ENCODE data around the gene LRCH1.

DNA sequence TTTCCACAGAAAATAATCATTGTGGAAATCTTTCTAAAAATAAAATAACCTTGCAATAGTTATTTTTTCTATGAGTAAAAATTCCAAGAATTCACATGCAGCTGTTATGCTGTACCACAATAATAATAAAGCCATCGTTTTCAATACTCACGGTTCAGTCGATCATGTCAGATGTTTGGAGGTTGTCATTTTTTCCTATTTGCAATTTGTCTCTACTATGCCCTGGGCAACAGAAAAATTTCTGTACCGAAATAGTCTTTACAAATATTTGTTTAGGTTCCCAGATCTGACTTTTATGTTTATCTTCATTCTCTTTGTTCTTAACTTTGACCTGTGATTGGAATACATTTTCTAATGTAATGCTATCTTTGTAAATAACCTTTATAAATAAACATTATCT, 164.3 kb downstream of the LRCH1 start:
- TF ChIP-seq CTCF (conservative IDR thresholded peaks at IDR 0.05; ENCODE audit: low read depth in 2 of 2) = no peak
- no peak for TF ChIP-seq EZH2 (IDR thresholded peaks at IDR 0.05; ENCODE audit: low read depth, unreplicated experiment)
- TF ChIP-seq, protein P1, sequence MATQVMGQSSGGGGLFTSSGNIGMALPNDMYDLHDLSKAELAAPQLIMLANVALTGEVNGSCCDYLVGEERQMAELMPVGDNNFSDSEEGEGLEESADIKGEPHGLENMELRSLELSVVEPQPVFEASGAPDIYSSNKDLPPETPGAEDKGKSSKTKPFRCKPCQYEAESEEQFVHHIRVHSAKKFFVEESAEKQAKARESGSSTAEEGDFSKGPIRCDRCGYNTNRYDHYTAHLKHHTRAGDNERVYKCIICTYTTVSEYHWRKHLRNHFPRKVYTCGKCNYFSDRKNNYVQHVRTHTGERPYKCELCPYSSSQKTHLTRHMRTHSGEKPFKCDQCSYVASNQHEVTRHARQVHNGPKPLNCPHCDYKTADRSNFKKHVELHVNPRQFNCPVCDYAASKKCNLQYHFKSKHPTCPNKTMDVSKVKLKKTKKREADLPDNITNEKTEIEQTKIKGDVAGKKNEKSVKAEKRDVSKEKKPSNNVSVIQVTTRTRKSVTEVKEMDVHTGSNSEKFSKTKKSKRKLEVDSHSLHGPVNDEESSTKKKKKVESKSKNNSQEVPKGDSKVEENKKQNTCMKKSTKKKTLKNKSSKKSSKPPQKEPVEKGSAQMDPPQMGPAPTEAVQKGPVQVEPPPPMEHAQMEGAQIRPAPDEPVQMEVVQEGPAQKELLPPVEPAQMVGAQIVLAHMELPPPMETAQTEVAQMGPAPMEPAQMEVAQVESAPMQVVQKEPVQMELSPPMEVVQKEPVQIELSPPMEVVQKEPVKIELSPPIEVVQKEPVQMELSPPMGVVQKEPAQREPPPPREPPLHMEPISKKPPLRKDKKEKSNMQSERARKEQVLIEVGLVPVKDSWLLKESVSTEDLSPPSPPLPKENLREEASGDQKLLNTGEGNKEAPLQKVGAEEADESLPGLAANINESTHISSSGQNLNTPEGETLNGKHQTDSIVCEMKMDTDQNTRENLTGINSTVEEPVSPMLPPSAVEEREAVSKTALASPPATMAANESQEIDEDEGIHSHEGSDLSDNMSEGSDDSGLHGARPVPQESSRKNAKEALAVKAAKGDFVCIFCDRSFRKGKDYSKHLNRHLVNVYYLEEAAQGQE (IDR thresholded peaks at IDR 0.05; ENCODE audit: unreplicated experiment) = no peak
- TF ChIP-seq, protein P2, sequence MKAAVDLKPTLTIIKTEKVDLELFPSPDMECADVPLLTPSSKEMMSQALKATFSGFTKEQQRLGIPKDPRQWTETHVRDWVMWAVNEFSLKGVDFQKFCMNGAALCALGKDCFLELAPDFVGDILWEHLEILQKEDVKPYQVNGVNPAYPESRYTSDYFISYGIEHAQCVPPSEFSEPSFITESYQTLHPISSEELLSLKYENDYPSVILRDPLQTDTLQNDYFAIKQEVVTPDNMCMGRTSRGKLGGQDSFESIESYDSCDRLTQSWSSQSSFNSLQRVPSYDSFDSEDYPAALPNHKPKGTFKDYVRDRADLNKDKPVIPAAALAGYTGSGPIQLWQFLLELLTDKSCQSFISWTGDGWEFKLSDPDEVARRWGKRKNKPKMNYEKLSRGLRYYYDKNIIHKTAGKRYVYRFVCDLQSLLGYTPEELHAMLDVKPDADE (IDR thresholded peaks at IDR 0.05) = no peak
- no peak for TF ChIP-seq CREB1 (CRISPR knock-in tag; IDR thresholded peaks at IDR 0.05; ENCODE audit: low read depth)
- TF ChIP-seq POLR2AphosphoS5 (IDR thresholded peaks at IDR 0.05; ENCODE audit: low read depth) = no peak
- no peak for TF ChIP-seq EZH2phosphoT487 (IDR thresholded peaks at IDR 0.05; ENCODE audit: unreplicated experiment)
- no peak for TF ChIP-seq ZNF331 (CRISPR knock-in tag; IDR thresholded peaks at IDR 0.05; ENCODE audit: low read depth)
- TF ChIP-seq NANOG (IDR thresholded peaks at IDR 0.05; ENCODE audit: borderline replicate concordance) = no peak
